Right cardiac atrium (tissue), 5 donors: ENCODE measurements around the gene CRLF2. TPM values are rescaled to one million over a fixed set of nuclear protein-coding genes. Genes with fewer than 3 reads are reported as not detected.
"Not testable (repeated sequence)": the region's sequence is repeated elsewhere in the genome, so short reads cannot be mapped to it uniquely, and the experiment has no call there.

ENCODE experiments used
- ATAC-seq, 2 donors: fragments of 200-7000 bp; cut with Tn5 transposase; one replicate each; pipeline versions ENCODE4 v1.8.0 to v1.9.1; 2020; ENCODE audit warnings: moderate library complexity in 2 of 2, mild to moderate bottlenecking in 1 of 2
- DNase-seq, 3 donors: peaks; one replicate each; pipeline ENCODE4 v3.0.0-alpha.2; 2020
- H3K27ac ChIP-seq: one replicate; pipeline ENCODE4 v1.5.1; 2013; ENCODE audit warnings: mild to moderate bottlenecking, low read length, control low read depth, moderate library complexity
- H3K27me3 ChIP-seq: one replicate; pipeline ENCODE4 v1.6.1; 2013; ENCODE audit not compliant: control insufficient read depth, insufficient read depth
- H3K4me1 ChIP-seq: one replicate; pipeline ENCODE4 v1.6.1; 2013; ENCODE audit warnings: low read length; ENCODE audit not compliant: control insufficient read depth, insufficient read depth
- H3K4me3 ChIP-seq: one replicate; pipeline ENCODE4 v1.5.1; 2013; ENCODE audit warnings: low read length, control low read depth
- H3K9me3 ChIP-seq: one replicate; pipeline ENCODE4 v1.6.1; 2013; ENCODE audit warnings: low read length; ENCODE audit not compliant: control insufficient read depth
- WGBS: extraction: QIAGEN DNeasy Blood & Tissue Kit; methylation state at CpG from one replicate; pipeline ENCODE4 v1.1.7; 2013; 5-methylcytosine and 5-hydroxymethylcytosine counted together
- intact Hi-C, 4 donors: fragments of 100-400 bp; cut with DNase I; formaldehyde crosslinking; loops; one replicate each; pipeline versions ENCODE4 v1.11.0 to v1.14.0; 2022 to 2023
- polyA plus RNA-seq: library from polyadenylated mRNA; stranded (reverse); fragments of 200-250 nt; gene quantifications from one replicate; pipeline ENCODE4 v1.2.3, GENCODE V29; 2013
- total RNA-seq, 4 donors: library from RNA; stranded (reverse); fragmentation: NEBNext Ultra II Directional; extraction: Animal tissue kit (Norgen Biotek cat#: 25700); gene quantifications; one replicate each; pipeline ENCODE4 v1.2.1, GENCODE V29; 2021
- donor health status: healthy with polysubstance abuse.
- donor health status: DM: no; HTN: yes; CAD: no.
- donor health status: DM: no; HTN: no; CAD: no.
- donor health status: DM: no; HTN: yes; CAD: no; lungs with severe emphysema.
- donor health status: DM: yes; HTN: yes; CAD: no.

CRLF2 gene
- total and polyA plus RNA-seq, 5 donors, result not detected

DNA sequence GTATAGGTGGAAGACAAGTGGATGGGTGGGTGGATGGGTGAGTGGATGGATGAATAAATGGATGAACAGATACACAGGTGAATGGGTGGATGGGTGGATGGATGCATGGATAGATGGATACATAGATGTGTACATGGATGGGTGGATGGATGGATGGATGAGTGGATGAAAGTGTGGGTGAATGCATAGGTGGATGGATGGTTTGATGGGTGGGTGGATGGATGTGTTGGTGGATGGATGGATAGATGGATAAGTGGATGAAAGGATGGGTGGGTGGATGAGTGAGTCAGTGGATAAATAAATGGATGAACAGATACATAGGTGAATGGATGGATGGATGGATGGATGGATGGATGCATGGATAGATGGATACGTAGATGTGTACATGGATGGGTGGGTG lies 1.6 kb downstream of the CRLF2 start:
- Histone ChIP-seq H3K27ac (no peak overlapping the region), H3K9me3 (no peaks in the 10 kb centered on the region), H3K27me3 (no peaks in the 10 kb centered on the region), H3K4me1 (no peaks in the 10 kb centered on the region), H3K4me3 (no peak overlapping the region)
- ATAC-seq, result no peak
- no peak for DNase-seq
- WGBS, result 96% methylated on average over 1 of the region's 1 CpG
- intact Hi-C loops, result no loop called here

DNA sequence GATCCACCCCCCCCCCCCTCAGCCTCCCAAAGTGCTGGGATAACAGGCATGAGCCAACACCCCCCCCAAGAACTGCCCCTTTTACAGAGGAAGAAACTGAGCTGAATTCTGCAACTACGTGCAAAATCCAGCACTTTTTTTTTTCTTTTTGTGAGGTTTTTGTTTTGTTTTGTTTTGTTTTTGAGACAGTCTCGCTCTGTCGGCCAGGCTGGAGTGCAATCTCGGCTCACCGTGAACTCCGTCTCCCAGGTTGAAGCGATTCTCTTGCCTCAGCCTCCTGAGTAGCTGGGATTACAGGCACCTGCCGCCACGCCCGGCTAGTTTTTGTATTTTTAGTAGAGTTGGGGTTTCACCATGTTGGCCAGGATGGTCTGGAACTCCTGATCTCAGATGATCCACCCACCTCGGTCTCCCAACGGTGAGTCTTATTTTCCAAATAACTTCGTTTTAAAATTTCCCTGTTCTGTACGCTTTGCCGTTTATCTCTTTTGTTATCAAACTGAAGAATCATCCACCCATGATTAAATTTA lies 4.9 kb downstream of the CRLF2 start:
- no peak overlapping the region for H3K27ac ChIP-seq
- H3K27me3 ChIP-seq, result no peaks in the 10 kb centered on the region
- H3K9me3 ChIP-seq, result no peaks in the 10 kb centered on the region
- H3K4me1 ChIP-seq, result no peaks in the 10 kb centered on the region
- DNase-seq (no peak), ATAC-seq (no peak)
- no peak overlapping the region for H3K4me3 ChIP-seq
- intact Hi-C loops, result no loop called here
- 61% methylated on average over 15 of the region's 15 CpGs for WGBS

DNA sequence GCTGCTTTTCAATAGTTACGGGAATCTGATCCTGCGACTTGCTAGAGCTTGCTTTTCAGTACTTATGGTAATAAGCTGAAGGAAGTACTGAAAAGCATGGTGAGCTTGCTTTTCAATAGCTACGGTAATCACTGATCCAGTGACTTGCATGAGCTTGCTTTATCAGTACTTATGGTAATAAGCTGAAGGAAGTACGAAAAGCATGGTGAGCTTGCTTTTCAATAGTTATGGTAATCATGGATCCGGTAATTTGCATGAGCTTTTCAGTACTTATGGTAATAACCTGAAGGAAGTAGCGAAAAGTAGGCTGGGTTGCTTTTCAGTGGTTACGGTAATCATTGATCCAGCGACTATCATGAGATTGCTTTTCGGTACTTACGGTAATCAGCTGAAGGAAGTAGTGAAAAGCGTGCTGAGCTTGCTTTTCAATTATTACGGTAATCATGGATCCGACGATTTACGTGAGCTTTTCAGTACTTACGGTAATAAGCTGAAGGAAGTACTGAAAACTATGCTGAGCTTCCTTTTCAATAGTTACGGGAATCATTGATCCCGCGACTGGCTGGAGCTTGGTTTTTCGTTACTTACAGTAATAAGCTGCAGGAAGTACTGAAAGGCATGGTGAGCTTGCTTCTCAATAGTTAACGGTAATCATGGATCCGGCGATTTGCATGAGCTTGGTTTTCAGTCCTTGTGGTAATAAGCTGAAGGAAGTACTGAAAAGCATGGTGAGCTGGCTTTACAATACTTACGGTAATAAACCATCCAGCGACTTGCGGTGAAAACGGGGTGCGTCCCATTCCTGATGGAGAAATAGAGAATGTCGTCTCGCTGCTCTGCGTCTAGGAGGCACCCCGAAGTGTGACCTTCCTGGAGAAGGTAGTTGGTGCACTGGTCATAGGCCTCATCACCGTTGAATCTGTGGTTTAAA lies 6.5 kb downstream of the CRLF2 start:
- H3K27me3 ChIP-seq, result no peaks in the 10 kb centered on the region
- intact Hi-C loops, result no loop called here
- H3K4me3 ChIP-seq, result peak overlapping the region; percentile 60
- ATAC-seq, result peak; percentile 77 to 80
- no peak for DNase-seq
- no peaks in the 10 kb centered on the region for H3K4me1 ChIP-seq
- no peaks in the 10 kb centered on the region for H3K9me3 ChIP-seq
- 2% methylated on average over 33 of the region's 33 CpGs for WGBS
- no peak overlapping the region for H3K27ac ChIP-seq

DNA sequence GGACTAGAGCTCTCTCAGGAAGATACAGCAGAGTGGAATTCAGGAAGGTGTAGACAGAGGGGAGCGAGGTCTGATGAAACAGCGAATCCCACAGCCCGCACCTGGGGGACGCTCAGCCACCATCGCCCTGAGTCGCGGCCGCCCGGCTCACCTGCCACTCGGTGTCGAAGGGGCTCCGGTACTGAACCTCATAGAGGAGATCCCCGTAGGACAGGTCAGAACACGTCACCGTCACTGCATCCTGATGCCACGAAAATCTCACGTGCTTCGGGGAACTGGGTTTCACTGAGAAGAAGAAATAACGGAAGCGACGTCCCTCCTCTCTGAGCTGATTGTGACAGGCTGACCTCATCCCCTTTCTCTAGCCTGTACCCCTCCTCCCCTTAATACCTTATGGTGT lies 10.2 kb downstream of the CRLF2 start:
- ATAC-seq (no peak), DNase-seq (no peak)
- Histone ChIP-seq H3K27me3 (no peaks in the 10 kb centered on the region), H3K4me3 (no peak overlapping the region), H3K9me3 (no peaks in the 10 kb centered on the region), H3K4me1 (no peaks in the 10 kb centered on the region), H3K27ac (no peak overlapping the region)
- 84% methylated on average over 21 of the region's 21 CpGs for WGBS
- intact Hi-C loops, result no loop called here

DNA sequence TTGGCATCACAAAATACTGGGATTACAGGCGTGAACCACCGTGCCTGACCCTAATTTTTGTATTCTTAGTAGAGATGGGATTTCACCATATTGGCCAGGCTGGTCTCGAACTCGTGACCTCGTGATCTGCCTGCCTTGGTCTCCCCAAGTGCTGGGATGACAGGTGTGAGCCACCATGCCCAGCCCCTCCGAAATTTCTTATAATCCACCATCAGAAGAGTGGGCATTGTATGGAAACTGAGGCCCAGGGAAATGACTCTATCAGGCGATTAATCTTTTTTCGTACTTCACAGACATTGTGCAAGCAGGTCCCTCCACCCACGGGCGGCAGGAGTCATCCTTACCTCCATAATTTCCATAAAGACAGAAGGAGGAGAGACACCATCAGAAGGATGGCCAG lies 16.0 kb downstream of the CRLF2 start:
- H3K4me1 ChIP-seq, result no peaks in the 10 kb centered on the region
- no peaks in the 10 kb centered on the region for H3K27me3 ChIP-seq
- H3K4me3 ChIP-seq, result no peak overlapping the region
- 77% methylated on average over 10 of the region's 10 CpGs for WGBS
- no peaks in the 10 kb centered on the region for H3K9me3 ChIP-seq
- intact Hi-C loops, result no loop called here
- no peak for DNase-seq
- no peak for ATAC-seq
- H3K27ac ChIP-seq, result no peak overlapping the region

DNA sequence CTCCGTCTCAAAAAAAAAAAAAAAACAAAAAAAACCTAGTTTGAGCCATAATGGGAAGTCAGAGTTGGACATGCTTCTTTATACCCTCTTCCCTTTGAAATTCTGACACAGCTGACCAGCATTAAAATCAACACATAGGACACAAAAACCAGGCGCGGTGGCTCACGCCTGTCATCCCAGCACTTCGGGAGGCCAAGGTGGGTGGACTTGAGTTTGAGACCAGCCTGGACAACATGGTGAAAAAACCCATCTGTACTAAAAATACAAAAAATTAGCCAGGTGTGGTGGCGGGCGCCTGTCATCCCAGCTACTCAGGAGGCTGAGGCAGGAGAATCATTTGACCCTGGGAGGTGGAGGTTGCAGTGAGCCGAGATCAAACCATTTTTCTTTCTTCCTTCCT lies 20.3 kb downstream of the CRLF2 start:
- DNase-seq, result not testable (repeated sequence)

DNA sequence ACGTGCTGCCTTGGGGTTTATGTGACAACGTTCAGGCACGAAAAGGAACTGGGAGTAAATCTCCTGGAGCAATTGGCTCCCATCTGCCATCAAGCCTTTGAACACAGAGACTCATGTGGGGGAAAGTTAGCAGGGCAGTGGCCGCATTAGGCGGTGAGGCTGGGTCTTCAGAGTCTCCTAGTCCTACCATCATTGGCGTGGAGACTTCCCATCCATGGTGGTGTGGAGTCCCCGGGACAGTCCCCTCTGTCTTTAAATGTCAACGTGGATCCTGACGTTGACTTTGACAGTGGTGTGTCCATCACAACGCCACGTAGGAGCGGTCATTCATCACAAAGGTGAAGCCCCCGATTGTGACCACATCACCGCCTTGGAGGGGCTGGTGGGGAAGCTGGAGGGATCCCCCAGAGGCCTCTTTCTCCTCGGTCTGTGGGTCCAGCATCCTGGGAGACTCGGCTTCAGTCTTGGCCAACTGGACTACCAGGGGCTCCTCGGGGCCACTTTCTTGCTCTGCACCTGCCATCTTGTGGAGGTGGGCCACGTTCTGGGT lies 21.8 kb downstream of the CRLF2 start:
- Histone ChIP-seq H3K27ac (no peak overlapping the region), H3K9me3 (no peaks in the 10 kb centered on the region), H3K4me3 (no peak overlapping the region), H3K4me1 (no peaks in the 10 kb centered on the region), H3K27me3 (no peaks in the 10 kb centered on the region)
- no peak for DNase-seq
- WGBS, result 85% methylated on average over 18 of the region's 18 CpGs
- intact Hi-C loops, result no loop called here
- no peak for ATAC-seq

More for the DNA sequence above, 20.3 kb downstream of the CRLF2 start:
- H3K4me1 ChIP-seq, H3K27ac ChIP-seq, H3K27me3 ChIP-seq, H3K9me3 ChIP-seq, intact Hi-C loops, H3K4me3 ChIP-seq, ATAC-seq: not testable (repeated sequence)
- 90% methylated on average over 7 of the region's 8 CpGs for WGBS

DNA sequence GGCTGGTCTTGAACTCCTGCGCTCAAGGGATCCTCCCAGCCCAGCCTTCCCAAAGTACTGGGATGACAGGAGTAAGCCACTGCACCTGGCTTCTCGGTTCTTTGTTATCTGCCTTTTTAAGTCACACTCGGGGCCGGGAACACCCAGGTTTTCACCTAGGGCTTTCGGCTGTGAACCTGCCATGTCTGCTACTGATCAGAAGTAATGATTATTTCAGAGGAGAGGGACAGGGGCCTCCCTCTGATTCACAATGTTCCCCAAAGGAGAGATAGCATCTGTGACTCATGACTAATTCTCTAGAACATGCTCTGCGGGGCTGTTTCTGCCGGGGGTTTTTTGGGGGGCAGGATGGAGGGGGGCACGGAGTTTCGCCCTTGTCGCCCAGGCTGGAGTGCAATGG lies 26.9 kb downstream of the CRLF2 start:
- no peaks in the 10 kb centered on the region for H3K4me1 ChIP-seq
- no peak for ATAC-seq
- no peak for DNase-seq
- intact Hi-C loops, result no loop called here
- peaks cover 2% of the 10 kb centered on the region for H3K27me3 ChIP-seq
- H3K27ac ChIP-seq, result no peak overlapping the region
- H3K4me3 ChIP-seq, result no peak overlapping the region
- H3K9me3 ChIP-seq, result no peaks in the 10 kb centered on the region
- 83% methylated on average over 10 of the region's 10 CpGs for WGBS

DNA sequence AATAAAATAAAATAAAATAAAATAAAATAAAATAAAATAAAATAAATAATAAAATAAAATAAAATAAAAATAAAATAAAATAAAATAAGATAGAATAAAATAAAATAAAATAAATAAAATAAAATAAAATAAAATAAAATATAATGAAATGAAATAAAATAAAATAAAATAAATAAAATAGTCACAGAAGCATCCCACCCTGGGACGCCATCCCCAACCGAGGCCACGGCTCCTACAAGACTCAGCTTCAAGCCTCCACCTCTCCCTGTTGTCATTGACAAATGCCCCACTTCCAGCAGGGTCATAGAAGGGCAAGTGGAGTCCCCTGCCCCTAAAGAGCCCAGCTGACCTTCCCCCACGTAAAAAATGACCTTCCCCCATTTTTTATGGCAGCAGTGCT lies 30.2 kb downstream of the CRLF2 start:
- ATAC-seq (no peak), DNase-seq (no peak)
- Histone ChIP-seq H3K9me3 (no peaks in the 10 kb centered on the region), H3K27ac (no peak overlapping the region), H3K4me1 (no peaks in the 10 kb centered on the region), H3K4me3 (no peak overlapping the region), H3K27me3 (peaks cover 2% of the 10 kb centered on the region)
- WGBS, result 80% methylated on average over 4 of the region's 4 CpGs
- intact Hi-C loops, result no loop called here

DNA sequence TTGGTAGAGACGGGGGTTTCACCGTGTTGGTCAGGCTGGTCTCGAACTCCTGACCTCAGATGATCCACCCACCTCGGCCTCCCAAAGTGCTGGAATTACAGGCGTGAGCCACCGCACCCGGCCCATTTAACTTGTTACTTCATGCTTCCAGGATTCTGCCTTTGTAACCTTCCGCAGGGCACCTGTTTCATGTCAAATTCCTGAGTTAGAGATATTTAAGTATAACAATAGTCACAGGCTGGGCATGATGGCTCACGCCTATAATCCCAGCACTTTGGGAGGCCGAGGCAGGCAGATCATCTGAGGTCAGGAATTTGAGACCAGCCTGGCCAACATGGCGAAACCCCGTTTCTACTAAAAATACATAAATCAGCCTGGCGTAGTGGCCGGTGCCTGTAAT lies 30.8 kb downstream of the CRLF2 start:
- H3K4me3 ChIP-seq, DNase-seq, intact Hi-C loops, H3K4me1 ChIP-seq, ATAC-seq, H3K27me3 ChIP-seq, H3K9me3 ChIP-seq, H3K27ac ChIP-seq: not testable (repeated sequence)
- WGBS, result 91% methylated on average over 14 of the region's 14 CpGs

DNA sequence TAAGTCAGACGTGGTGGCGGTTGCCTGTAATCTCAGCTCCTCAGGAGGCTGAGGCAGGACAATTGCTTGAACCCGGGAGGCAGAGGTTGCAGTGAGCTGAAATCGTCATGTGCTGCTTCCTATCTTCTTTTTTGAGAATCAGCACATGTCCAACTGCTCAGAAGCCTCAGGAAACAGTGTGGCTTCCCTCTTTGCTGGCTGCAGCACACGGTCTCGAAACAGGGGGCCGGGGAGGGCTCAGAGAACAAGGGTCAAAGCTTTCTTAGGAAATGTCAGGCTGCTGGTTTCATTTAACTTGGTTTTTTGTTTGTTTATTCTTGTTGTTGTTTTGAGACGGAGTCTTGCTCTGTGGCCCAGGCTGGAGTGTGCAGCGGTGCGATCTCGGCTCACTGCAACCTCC lies 31.3 kb downstream of the CRLF2 start:
- WGBS, result 63% methylated on average over 11 of the region's 11 CpGs

More for the DNA sequence above, 31.3 kb downstream of the CRLF2 start:
- intact Hi-C loops, result no loop called here
- no peak overlapping the region for H3K27ac ChIP-seq
- H3K4me3 ChIP-seq, result no peak overlapping the region
- ATAC-seq (no peak), DNase-seq (no peak)
- H3K27me3 ChIP-seq, result peaks cover 2% of the 10 kb centered on the region
- H3K9me3 ChIP-seq, result no peaks in the 10 kb centered on the region
- H3K4me1 ChIP-seq, result no peaks in the 10 kb centered on the region
